ENCODE measurements around the gene CT45A1.
A peak's percentile ranks its signal among the peaks of the same experiment; 100 is the strongest.
"Not testable (repeated sequence)": the region's sequence is repeated elsewhere in the genome, so short reads cannot be mapped to it uniquely, and the experiment has no call there.

DNA sequence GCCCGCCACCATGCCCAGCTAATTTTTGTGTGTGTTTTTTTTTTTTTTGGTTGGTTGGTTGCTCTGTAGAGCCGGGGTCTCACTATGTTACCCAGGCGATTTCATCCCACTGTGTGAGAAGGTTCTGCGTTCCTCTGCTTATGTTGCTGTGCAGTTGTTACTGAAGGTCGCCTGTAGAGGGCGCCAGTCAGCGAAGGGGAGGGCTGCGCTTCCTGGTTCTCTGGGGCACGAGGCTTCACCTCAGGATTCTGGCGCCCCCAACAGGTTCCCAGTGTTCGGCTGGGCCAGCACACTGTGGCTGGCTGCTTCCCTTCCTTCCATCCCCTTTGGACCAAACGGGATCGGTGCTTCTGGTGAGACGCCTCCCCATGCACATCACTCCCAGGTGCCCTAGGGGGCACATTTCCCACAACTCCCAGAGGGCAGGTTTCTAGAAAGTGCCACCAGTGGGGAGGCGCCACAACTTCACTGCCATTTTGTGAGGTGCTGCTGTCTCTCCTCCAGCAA, at the start of gene CT45A1:
- TF ChIP-seq, protein P1, sequence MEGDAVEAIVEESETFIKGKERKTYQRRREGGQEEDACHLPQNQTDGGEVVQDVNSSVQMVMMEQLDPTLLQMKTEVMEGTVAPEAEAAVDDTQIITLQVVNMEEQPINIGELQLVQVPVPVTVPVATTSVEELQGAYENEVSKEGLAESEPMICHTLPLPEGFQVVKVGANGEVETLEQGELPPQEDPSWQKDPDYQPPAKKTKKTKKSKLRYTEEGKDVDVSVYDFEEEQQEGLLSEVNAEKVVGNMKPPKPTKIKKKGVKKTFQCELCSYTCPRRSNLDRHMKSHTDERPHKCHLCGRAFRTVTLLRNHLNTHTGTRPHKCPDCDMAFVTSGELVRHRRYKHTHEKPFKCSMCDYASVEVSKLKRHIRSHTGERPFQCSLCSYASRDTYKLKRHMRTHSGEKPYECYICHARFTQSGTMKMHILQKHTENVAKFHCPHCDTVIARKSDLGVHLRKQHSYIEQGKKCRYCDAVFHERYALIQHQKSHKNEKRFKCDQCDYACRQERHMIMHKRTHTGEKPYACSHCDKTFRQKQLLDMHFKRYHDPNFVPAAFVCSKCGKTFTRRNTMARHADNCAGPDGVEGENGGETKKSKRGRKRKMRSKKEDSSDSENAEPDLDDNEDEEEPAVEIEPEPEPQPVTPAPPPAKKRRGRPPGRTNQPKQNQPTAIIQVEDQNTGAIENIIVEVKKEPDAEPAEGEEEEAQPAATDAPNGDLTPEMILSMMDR (IDR thresholded peaks at IDR 0.05), result peak; percentile 32; the same call in 1 of the 2 replicates
- TF ChIP-seq TCF7 (CRISPR knock-in tag; IDR thresholded peaks at IDR 0.05; ENCODE audit: low read depth); PRRX2 (CRISPR knock-in tag; IDR thresholded peaks at IDR 0.05); RORB (CRISPR knock-in tag; IDR thresholded peaks at IDR 0.05); GABPB1 (CRISPR knock-in tag; IDR thresholded peaks at IDR 0.05); KAT7 (CRISPR knock-in tag; IDR thresholded peaks at IDR 0.05; ENCODE audit: borderline replicate concordance); JUN (CRISPR knock-in tag; IDR thresholded peaks at IDR 0.05); SMAD3 (CRISPR knock-in tag; IDR thresholded peaks at IDR 0.05; ENCODE audit: borderline replicate concordance); ETV6 (CRISPR knock-in tag; IDR thresholded peaks at IDR 0.05); TEAD1 (CRISPR knock-in tag; IDR thresholded peaks at IDR 0.05); ELF4 (CRISPR knock-in tag; IDR thresholded peaks at IDR 0.05; ENCODE audit: low read depth): not testable (repeated sequence)
- TF ChIP-seq, protein P2, sequence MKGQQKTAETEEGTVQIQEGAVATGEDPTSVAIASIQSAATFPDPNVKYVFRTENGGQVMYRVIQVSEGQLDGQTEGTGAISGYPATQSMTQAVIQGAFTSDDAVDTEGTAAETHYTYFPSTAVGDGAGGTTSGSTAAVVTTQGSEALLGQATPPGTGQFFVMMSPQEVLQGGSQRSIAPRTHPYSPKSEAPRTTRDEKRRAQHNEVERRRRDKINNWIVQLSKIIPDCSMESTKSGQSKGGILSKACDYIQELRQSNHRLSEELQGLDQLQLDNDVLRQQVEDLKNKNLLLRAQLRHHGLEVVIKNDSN (CRISPR knock-in tag; IDR thresholded peaks at IDR 0.05), result not testable (repeated sequence)
- TF ChIP-seq, protein P3, sequence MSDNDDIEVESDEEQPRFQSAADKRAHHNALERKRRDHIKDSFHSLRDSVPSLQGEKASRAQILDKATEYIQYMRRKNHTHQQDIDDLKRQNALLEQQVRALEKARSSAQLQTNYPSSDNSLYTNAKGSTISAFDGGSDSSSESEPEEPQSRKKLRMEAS (CRISPR knock-in tag; IDR thresholded peaks at IDR 0.05), result not testable (repeated sequence)
- TF ChIP-seq, protein P4, sequence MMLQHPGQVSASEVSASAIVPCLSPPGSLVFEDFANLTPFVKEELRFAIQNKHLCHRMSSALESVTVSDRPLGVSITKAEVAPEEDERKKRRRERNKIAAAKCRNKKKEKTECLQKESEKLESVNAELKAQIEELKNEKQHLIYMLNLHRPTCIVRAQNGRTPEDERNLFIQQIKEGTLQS (CRISPR knock-in tag; conservative IDR thresholded peaks at IDR 0.05), result not testable (repeated sequence)
